Pancreas (tissue), 10 donors: ENCODE measurements around the gene PTPN12. TPM values are rescaled to one million over a fixed set of nuclear protein-coding genes. Genes with fewer than 3 reads are reported as not detected.

Experiments
- ATAC-seq, 4 donors: fragments of 200-7000 bp; cut with Tn5 transposase; one replicate each; pipeline versions ENCODE4 v1.8.0 to v1.9.1; 2020; ENCODE audit warnings: mild to moderate bottlenecking in 4 of 4, moderate library complexity in 4 of 4
- DNase-seq, 6 donors: peaks; one replicate each; pipeline ENCODE4 v3.0.0-alpha.2; 2020
- FAIRE-seq: peaks from 2 replicates; lab custom pipeline; 2012; peaks lifted over from hg19 to GRCh38; lab: Jason Lieb, UNC
- H3K27ac ChIP-seq, 4 donors: fragments of 200-600 bp; sonication (generic); 1 replicate in 3 of 4; 2 replicates in 1 of 4; pipeline versions ENCODE4 v1.5.0 to v1.8.0; 2020
- H3K27me3 ChIP-seq, 4 donors: fragments of 200-600 bp; one replicate each; pipeline ENCODE4 v1.8.0; 2021
- H3K36me3 ChIP-seq, 3 donors: fragments of 200-600 bp; sonication (generic) in 1 of 3; one replicate each; pipeline versions ENCODE4 v1.5.0 to v1.8.0; 2020 to 2021
- H3K4me1 ChIP-seq, 3 donors: fragments of 200-600 bp; one replicate each; pipeline ENCODE4 v1.8.0; 2021
- H3K4me3 ChIP-seq, 4 donors: fragments of 200-600 bp; sonication (generic) in 2 of 4; one replicate each; pipeline versions ENCODE4 v1.5.0 to v1.8.0; 2020 to 2021
- H3K9me3 ChIP-seq, 4 donors: fragments of 200-600 bp; one replicate each; pipeline ENCODE4 v1.8.0; 2021
- WGBS, 2 donors: extraction: QIAGEN DNeasy Blood & Tissue Kit; methylation state at CpG; one replicate each; pipeline ENCODE4 v1.1.7; 2013; 5-methylcytosine and 5-hydroxymethylcytosine counted together
- intact Hi-C, 3 donors: fragments of 100-400 bp; cut with DNase I; formaldehyde crosslinking; loops; one replicate each; pipeline versions ENCODE4 v1.11.1 to v1.14.2; 2022
- polyA plus RNA-seq, 2 donors: library from polyadenylated mRNA; stranded (reverse); fragments of 200-250 nt; gene quantifications; one replicate each; pipeline ENCODE4 v1.2.3, GENCODE V29; 2013
- total RNA-seq, 6 donors: library from RNA; stranded (reverse); fragmentation: NEBNext Ultra II Directional in 4 of 6; extraction: Animal tissue kit (Norgen Biotek cat#: 25700) in 4 of 6; gene quantifications; one replicate each; pipeline versions ENCODE4 v1.2.1 to v1.2.4, GENCODE V29; 2021 to 2023
- TF ChIP-seq, protein P1 (sequence below), 4 donors: fragments of 200-600 bp; sonication (generic) in 3 of 4; IDR thresholded peaks; one replicate each; pipeline versions ENCODE4 v1.5.0 to v1.8.0; 2021; ENCODE audit warnings: antibody characterized with exemption in 4 of 4
- donor health status: healthy with polysubstance abuse.
- donor health status: DM: no; HTN: no; CAD: no; lungs with moderate emphysema.
- donor health status: DM: no; HTN: no; CAD: no.
- donor health status: control.
- donor health status: control.
- donor health status: Bipolar disorder and iron deficiency.
- donor health status: DM: yes; HTN: yes; CAD: no.
- donor health status: DM: no; HTN: no; CAD: no.
- donor health status: DM: no; HTN: no; CAD: no.
- donor health status: DM: yes; HTN: yes; CAD: no.

The PTPN12 gene
- total and polyA plus RNA-seq, 8 donors, result 12.0 to 42.9 (median 21.1) TPM

- intact Hi-C loops, result no loop called here
- WGBS, 2 donors, result 90 to 94% methylated on average over 4 of the region's 4 CpGs
- ATAC-seq, result no peak
- no peak overlapping the region for H3K4me3 ChIP-seq
- no peak overlapping the region for H3K27ac ChIP-seq
- H3K27me3 ChIP-seq, result no peaks in the 10 kb centered on the region
- H3K9me3 ChIP-seq, result no peaks in the 10 kb centered on the region
- FAIRE-seq, result no peak
- TF ChIP-seq, protein P1, sequence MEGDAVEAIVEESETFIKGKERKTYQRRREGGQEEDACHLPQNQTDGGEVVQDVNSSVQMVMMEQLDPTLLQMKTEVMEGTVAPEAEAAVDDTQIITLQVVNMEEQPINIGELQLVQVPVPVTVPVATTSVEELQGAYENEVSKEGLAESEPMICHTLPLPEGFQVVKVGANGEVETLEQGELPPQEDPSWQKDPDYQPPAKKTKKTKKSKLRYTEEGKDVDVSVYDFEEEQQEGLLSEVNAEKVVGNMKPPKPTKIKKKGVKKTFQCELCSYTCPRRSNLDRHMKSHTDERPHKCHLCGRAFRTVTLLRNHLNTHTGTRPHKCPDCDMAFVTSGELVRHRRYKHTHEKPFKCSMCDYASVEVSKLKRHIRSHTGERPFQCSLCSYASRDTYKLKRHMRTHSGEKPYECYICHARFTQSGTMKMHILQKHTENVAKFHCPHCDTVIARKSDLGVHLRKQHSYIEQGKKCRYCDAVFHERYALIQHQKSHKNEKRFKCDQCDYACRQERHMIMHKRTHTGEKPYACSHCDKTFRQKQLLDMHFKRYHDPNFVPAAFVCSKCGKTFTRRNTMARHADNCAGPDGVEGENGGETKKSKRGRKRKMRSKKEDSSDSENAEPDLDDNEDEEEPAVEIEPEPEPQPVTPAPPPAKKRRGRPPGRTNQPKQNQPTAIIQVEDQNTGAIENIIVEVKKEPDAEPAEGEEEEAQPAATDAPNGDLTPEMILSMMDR (IDR thresholded peaks at IDR 0.05), result no peak
- H3K4me1 ChIP-seq, result peaks cover 4 to 24% (median 13%) of the 10 kb centered on the region in 3 donors
- no peaks in the 10 kb centered on the region for H3K36me3 ChIP-seq
- no peak for DNase-seq
Measured at GRCh38 chr7:77543910-77544309, 6.8 kb downstream of the PTPN12 start.

DNA sequence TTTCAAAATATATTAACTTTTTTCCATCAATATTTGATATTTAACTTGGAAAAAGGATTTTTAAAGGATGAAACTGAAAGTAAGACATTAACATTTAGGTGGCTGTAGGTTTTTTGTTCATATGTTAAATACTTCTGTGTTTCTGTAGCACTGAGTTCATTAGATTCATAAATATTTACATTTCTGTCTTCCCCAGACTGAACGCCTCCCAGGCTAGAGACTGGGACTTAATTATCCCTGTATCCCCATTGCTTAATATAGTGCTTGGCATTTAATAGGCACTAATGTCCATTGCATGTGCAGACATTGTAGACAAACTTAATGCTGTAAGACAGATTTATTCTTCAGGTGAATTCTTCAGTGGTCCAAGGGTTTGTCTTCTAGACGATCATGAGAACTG, 7.4 kb downstream of the PTPN12 start:
- Histone ChIP-seq H3K4me1 (peaks cover 0 to 23% (median 13%) of the 10 kb centered on the region in 3 donors), H3K27ac (no peak overlapping the region), H3K4me3 (no peak overlapping the region), H3K27me3 (no peaks in the 10 kb centered on the region), H3K9me3 (no peaks in the 10 kb centered on the region), H3K36me3 (no peaks in the 10 kb centered on the region)
- intact Hi-C loops, result no loop called here
- TF ChIP-seq, protein P1 (IDR thresholded peaks at IDR 0.05), result no peak
- no peak for ATAC-seq
- no peak for FAIRE-seq
- WGBS, 2 donors, result 67 to 76% methylated on average over 2 of the region's 2 CpGs
- DNase-seq, result no peak

DNA sequence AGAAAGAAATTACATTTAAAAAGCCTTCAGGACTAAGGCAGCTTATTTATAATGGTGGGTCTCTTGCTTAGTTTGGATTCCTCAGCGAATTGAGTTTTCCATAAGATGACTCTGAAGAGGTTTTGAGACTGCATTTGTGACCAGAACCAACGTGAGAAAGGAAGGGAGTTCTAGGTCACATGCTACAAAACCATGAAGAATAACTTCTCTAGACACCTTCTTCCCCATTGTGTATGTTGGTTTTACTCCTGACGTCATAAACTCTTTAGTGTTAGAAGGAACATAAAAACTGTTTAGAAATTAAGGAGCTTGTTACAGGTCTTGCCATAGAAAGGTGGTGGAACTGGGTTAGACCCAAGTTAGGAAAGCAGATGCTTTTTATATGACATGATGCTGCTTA, 11.1 kb downstream of the PTPN12 start:
- Histone ChIP-seq H3K4me1 (peaks cover 0 to 9% (median 8%) of the 10 kb centered on the region in 3 donors), H3K9me3 (no peaks in the 10 kb centered on the region), H3K27ac (no peak overlapping the region), H3K4me3 (no peak overlapping the region), H3K27me3 (no peaks in the 10 kb centered on the region), H3K36me3 (no peaks in the 10 kb centered on the region)
- no peak for FAIRE-seq
- WGBS, 2 donors, result 73 to 78% methylated on average over 3 of the region's 3 CpGs
- intact Hi-C loops, result no loop called here
- ATAC-seq, result peak in 1 of 4 donors; percentile 37
- TF ChIP-seq, protein P1 (IDR thresholded peaks at IDR 0.05), result no peak
- no peak for DNase-seq

GRCh38 chr7:77549106-77549870, 12.2 kb downstream of the PTPN12 start:
- WGBS, 2 donors, result 82 to 83% methylated on average over 3 of the region's 3 CpGs
- Histone ChIP-seq H3K27ac (no peak overlapping the region), H3K27me3 (no peaks in the 10 kb centered on the region), H3K4me1 (peaks cover 0 to 8% (median 7%) of the 10 kb centered on the region in 3 donors), H3K36me3 (no peaks in the 10 kb centered on the region), H3K4me3 (no peak overlapping the region), H3K9me3 (no peaks in the 10 kb centered on the region)
- no peak for ATAC-seq
- DNase-seq, result no peak
- TF ChIP-seq, protein P1 (IDR thresholded peaks at IDR 0.05), result no peak
- FAIRE-seq, result no peak
- intact Hi-C loops, result no loop called here

GRCh38 chr7:77550586-77550985, 13.5 kb downstream of the PTPN12 start:
- Histone ChIP-seq H3K27ac (no peak overlapping the region), H3K4me1 (peaks cover 0 to 7% (median 0%) of the 10 kb centered on the region in 3 donors), H3K36me3 (no peaks in the 10 kb centered on the region), H3K27me3 (no peaks in the 10 kb centered on the region), H3K9me3 (no peaks in the 10 kb centered on the region), H3K4me3 (no peak overlapping the region)
- TF ChIP-seq, protein P1 (IDR thresholded peaks at IDR 0.05), result no peak
- 81 to 88% methylated on average over 3 of the region's 3 CpGs for WGBS, 2 donors
- FAIRE-seq (no peak), DNase-seq (no peak), ATAC-seq (no peak)
- intact Hi-C loops, result no loop called here
